HepG2 (cell line): Measurements from ENCODE around the gene PGP. TPM values are rescaled to one million over a fixed set of nuclear protein-coding genes. Genes with fewer than 3 reads are reported as not detected.

Source experiments
- ARHGAP35 ChIP-seq: sonication (generic); formaldehyde crosslinking; IDR thresholded peaks from 2 replicates; pipeline ENCODE4 v1.9.0; 2022; ENCODE audit warnings: mild to moderate bottlenecking, inconsistent platforms, moderate library complexity, missing genetic modification reagents, borderline replicate concordance
- CBX1 ChIP-seq: IDR thresholded peaks from one replicate; pipeline ENCODE4 v1.6.1; 2016; ENCODE audit warnings: antibody characterized with exemption, low read depth
- HES4 ChIP-seq: sonication (generic); formaldehyde crosslinking; IDR thresholded peaks from 2 replicates; pipeline ENCODE4 v1.9.0; 2021; ENCODE audit warnings: mild to moderate bottlenecking, missing genetic modification reagents, borderline replicate concordance
- KIAA2018 ChIP-seq: sonication (generic); formaldehyde crosslinking; IDR thresholded peaks from 2 replicates; pipeline ENCODE4 v1.5.0; 2020; ENCODE audit warnings: mild to moderate bottlenecking, missing genetic modification reagents, borderline replicate concordance
- KLF12 ChIP-seq: sonication (generic); formaldehyde crosslinking; IDR thresholded peaks from 2 replicates; pipeline ENCODE4 v1.4.0; 2020; ENCODE audit warnings: missing genetic modification reagents, borderline replicate concordance
- SALL1 ChIP-seq: sonication (generic); formaldehyde crosslinking; IDR thresholded peaks from 2 replicates; pipeline ENCODE4 v1.8.0; 2022; ENCODE audit warnings: mild to moderate bottlenecking, missing genetic modification reagents
- SNAPC2 ChIP-seq: sonication (generic); formaldehyde crosslinking; IDR thresholded peaks from 2 replicates; pipeline ENCODE4 v1.8.1; 2022; ENCODE audit warnings: mild to moderate bottlenecking, missing genetic modification reagents
- SUZ12 ChIP-seq: fragments of 150-350 bp; IDR thresholded peaks from 2 replicates; pipeline ENCODE4 v1.6.1; 2014; ENCODE audit warnings: low read depth, low read length
- ZBTB38 ChIP-seq: sonication (generic); formaldehyde crosslinking; IDR thresholded peaks from 2 replicates; pipeline ENCODE4 v1.5.1; 2020; ENCODE audit warnings: mild to moderate bottlenecking, missing genetic modification reagents
- ZBTB39 ChIP-seq: sonication (generic); formaldehyde crosslinking; IDR thresholded peaks from 2 replicates; pipeline ENCODE4 v1.5.0; 2020; ENCODE audit warnings: missing genetic modification reagents
- ZNF329 ChIP-seq: sonication (generic); formaldehyde crosslinking; IDR thresholded peaks from 2 replicates; pipeline ENCODE4 v1.9.0; 2021; ENCODE audit warnings: low read depth, mild to moderate bottlenecking, missing genetic modification reagents
- ZNF414 ChIP-seq: sonication (generic); formaldehyde crosslinking; IDR thresholded peaks from 2 replicates; pipeline ENCODE4 v1.5.0; 2020; ENCODE audit warnings: missing genetic modification reagents
- ZNF572 ChIP-seq: sonication (generic); formaldehyde crosslinking; IDR thresholded peaks from 2 replicates; pipeline ENCODE4 v1.5.1; 2020; ENCODE audit warnings: mild to moderate bottlenecking, missing genetic modification reagents
- ZNF788 ChIP-seq: sonication (generic); formaldehyde crosslinking; IDR thresholded peaks from 2 replicates; pipeline ENCODE4 v1.5.0; 2020; ENCODE audit warnings: mild to moderate bottlenecking, missing genetic modification reagents, borderline replicate concordance
- polyA plus RNA-seq, 8 experiments: library from polyadenylated mRNA; depleted of rRNA in 3 of 8; stranded (reverse) in 7 of 8; unstranded in 1 of 8; fragments of >200 nt; fragmentation: Illumina TruSeq in 4 of 8; extraction: Trizol in 4 of 8; gene quantifications; 2 replicates each; pipeline versions ENCODE4 v1.2.1 to v1.2.3, GENCODE V29; 2011 to 2016; ENCODE audit warnings: low read depth in 4 of 8, missing spikeins in 1 of 8, mixed read lengths in 1 of 8; ENCODE audit not compliant: insufficient read depth in 1 of 8
- total RNA-seq, 5 experiments: library from RNA; depleted of rRNA; stranded (reverse); fragments of >200 nt; fragmentation: Illumina TruSeq; extraction: Trizol; gene quantifications; 2 replicates each; pipeline ENCODE4 v1.2.3, GENCODE V29; 2016; ENCODE audit warnings: low read depth in 1 of 5

Gene PGP
- total and polyA plus RNA-seq, 2 of the 13 experiments (the other 11 are each of a cell fraction or from before 2014, with no cell fraction given), result 7.3 to 18.3 TPM

- TF ChIP-seq SNAPC2 (CRISPR knock-in tag), result no peak
- TF ChIP-seq ZNF329 (CRISPR knock-in tag), result no peak
- 0 out of 2 replicates have a peak, but pooled peaks have one; percentile 13 for TF ChIP-seq SALL1 (CRISPR knock-in tag)
- TF ChIP-seq ZNF572, result no peak
- no peak for TF ChIP-seq ARHGAP35 (CRISPR knock-in tag)
- no peak for TF ChIP-seq ZNF414 (CRISPR knock-in tag)
- TF ChIP-seq HES4 (CRISPR knock-in tag), result no peak
- no peak for TF ChIP-seq KLF12 (CRISPR knock-in tag)
- TF ChIP-seq SUZ12, result no peak
- peak; percentile 23 for TF ChIP-seq CBX1
- TF ChIP-seq ZBTB39 (CRISPR knock-in tag), result no peak
- peak; percentile 42; the same call in 1 of the 2 replicates for TF ChIP-seq ZBTB38 (CRISPR knock-in tag)
- no peak for TF ChIP-seq KIAA2018 (CRISPR knock-in tag)
- TF ChIP-seq ZNF788 (CRISPR knock-in tag), result 0 out of 2 replicates have a peak, but pooled peaks have one; percentile 20
Measured at GRCh38 chr16:2194852-2195321, 19.8 kb downstream of the PGP start (continued).
